WTC11 (cell line): ENCODE results near the gene PTPRN2. TPM values are rescaled to one million over a fixed set of nuclear protein-coding genes. Genes with fewer than 3 reads are reported as not detected.

Source experiments
- ATAC-seq: fragments of 200-7000 bp; cut with Tn5 transposase; 2 replicates; pipeline ENCODE4 v1.10.0; 2021; ENCODE audit warnings: mild to moderate bottlenecking, moderate library complexity
- CTCF ChIA-PET: fragments of 300-600 bp; sonication (Branson Sonifier 250); formaldehyde crosslinking; loops from one replicate; lab custom pipeline; 2021; ENCODE audit warnings: antibody characterized with exemption; lab: Charles Lee
- POLR2A ChIA-PET: fragments of 350-600 bp; sonication (Branson Sonifier 250); formaldehyde crosslinking; loops from one replicate; lab custom pipeline; 2021; ENCODE audit warnings: antibody characterized with exemption; lab: Charles Lee
- DNase-seq: peaks from one replicate; pipeline ENCODE4 v3.0.0; 2021; ENCODE audit warnings: low spot score
- H3K27ac Mint-ChIP-seq: 2 replicates; pipeline ENCODE4 v1.8.0; 2021; ENCODE audit warnings: mixed read lengths
- H3K27me3 Mint-ChIP-seq: 2 replicates; pipeline ENCODE4 v1.8.0; 2021; ENCODE audit warnings: low read depth, mild to moderate bottlenecking, moderate library complexity, mixed read lengths
- H3K36me3 Mint-ChIP-seq: 2 replicates; pipeline ENCODE4 v1.8.0; 2021; ENCODE audit warnings: mixed read lengths
- H3K4me1 Mint-ChIP-seq: 2 replicates; pipeline ENCODE4 v1.8.0; 2022; ENCODE audit warnings: mixed read lengths
- H3K4me3 Mint-ChIP-seq: 2 replicates; pipeline ENCODE4 v1.8.0; 2021; ENCODE audit warnings: mild to moderate bottlenecking, moderate library complexity, mixed read lengths
- H3K9me3 Mint-ChIP-seq: 2 replicates; pipeline ENCODE4 v1.8.0; 2021; ENCODE audit warnings: mixed read lengths
- AFF4 ChIP-seq: sonication (generic); formaldehyde crosslinking; IDR thresholded peaks from 2 replicates; pipeline ENCODE4 v1.8.1; 2023; ENCODE audit warnings: mild to moderate bottlenecking, missing genetic modification reagents, borderline replicate concordance
- FOXJ3 ChIP-seq: sonication (generic); formaldehyde crosslinking; IDR thresholded peaks from 2 replicates; pipeline ENCODE4 v1.9.0; 2021; ENCODE audit warnings: missing genetic modification reagents, mild to moderate bottlenecking, borderline replicate concordance
- GABPB1 ChIP-seq: sonication (generic); formaldehyde crosslinking; IDR thresholded peaks from 2 replicates; pipeline ENCODE4 v1.8.1; 2023; ENCODE audit warnings: mild to moderate bottlenecking, missing genetic modification reagents
- NFE2L1 ChIP-seq: sonication (generic); formaldehyde crosslinking; IDR thresholded peaks from 2 replicates; pipeline ENCODE4 v1.8.1; 2023; ENCODE audit warnings: missing genetic modification reagents
- OVOL2 ChIP-seq: fragments of 250-450 bp; sonication (Bioruptor Pico); IDR thresholded peaks from 2 replicates; pipeline ENCODE4 v1.9.0; 2021; ENCODE audit warnings: mild to moderate bottlenecking, borderline replicate concordance
- PRRX2 ChIP-seq: fragments of 250-450 bp; sonication (Bioruptor Pico); IDR thresholded peaks from 2 replicates; pipeline ENCODE4 v1.8.0; 2021; ENCODE audit warnings: mild to moderate bottlenecking
- SOX15 ChIP-seq: fragments of 250-450 bp; sonication (Bioruptor Pico); IDR thresholded peaks from 2 replicates; pipeline ENCODE4 v1.9.0; 2021; ENCODE audit warnings: mild to moderate bottlenecking
- SP1 ChIP-seq: sonication (generic); formaldehyde crosslinking; conservative IDR thresholded peaks from 2 replicates; pipeline ENCODE4 v1.8.1; 2022; ENCODE audit warnings: missing genetic modification reagents
- ZBTB43 ChIP-seq: sonication (generic); formaldehyde crosslinking; IDR thresholded peaks from 2 replicates; pipeline ENCODE4 v1.8.1; 2023; ENCODE audit warnings: mild to moderate bottlenecking, missing genetic modification reagents
- ZNF121 ChIP-seq: sonication (generic); formaldehyde crosslinking; IDR thresholded peaks from 2 replicates; pipeline ENCODE4 v1.8.0; 2023; ENCODE audit warnings: missing genetic modification reagents
- ZNF138 ChIP-seq: sonication (generic); formaldehyde crosslinking; conservative IDR thresholded peaks from 2 replicates; pipeline ENCODE4 v1.8.1; 2022; ENCODE audit warnings: mild to moderate bottlenecking, moderate library complexity, missing genetic modification reagents
- ZNF396 ChIP-seq: fragments of 250-450 bp; sonication (Bioruptor Pico); IDR thresholded peaks from 2 replicates; pipeline ENCODE4 v1.8.0; 2021; ENCODE audit warnings: mild to moderate bottlenecking, moderate library complexity, borderline replicate concordance
- ZNF423 ChIP-seq: fragments of 250-450 bp; sonication (Bioruptor Pico); IDR thresholded peaks from 2 replicates; pipeline ENCODE4 v2.1.2; 2022; ENCODE audit warnings: mild to moderate bottlenecking, moderate library complexity
- total RNA-seq: library from RNA; stranded (reverse); gene quantifications from 3 replicates; pipeline ENCODE4 v1.2.3, GENCODE V29; 2021
- TF ChIP-seq, protein P1 (sequence below): fragments of 250-450 bp; sonication (Bioruptor Pico); IDR thresholded peaks from 2 replicates; pipeline ENCODE4 v1.9.0; 2021; ENCODE audit warnings: mild to moderate bottlenecking, borderline replicate concordance
- TF ChIP-seq, protein P2 (sequence below): fragments of 250-450 bp; sonication (Bioruptor Pico); IDR thresholded peaks from 2 replicates; pipeline ENCODE4 v1.8.0; 2021; ENCODE audit warnings: mild to moderate bottlenecking

PTPRN2 gene
- total RNA-seq, 1 experiment from 2014 or later: 4.7 TPM

DNA sequence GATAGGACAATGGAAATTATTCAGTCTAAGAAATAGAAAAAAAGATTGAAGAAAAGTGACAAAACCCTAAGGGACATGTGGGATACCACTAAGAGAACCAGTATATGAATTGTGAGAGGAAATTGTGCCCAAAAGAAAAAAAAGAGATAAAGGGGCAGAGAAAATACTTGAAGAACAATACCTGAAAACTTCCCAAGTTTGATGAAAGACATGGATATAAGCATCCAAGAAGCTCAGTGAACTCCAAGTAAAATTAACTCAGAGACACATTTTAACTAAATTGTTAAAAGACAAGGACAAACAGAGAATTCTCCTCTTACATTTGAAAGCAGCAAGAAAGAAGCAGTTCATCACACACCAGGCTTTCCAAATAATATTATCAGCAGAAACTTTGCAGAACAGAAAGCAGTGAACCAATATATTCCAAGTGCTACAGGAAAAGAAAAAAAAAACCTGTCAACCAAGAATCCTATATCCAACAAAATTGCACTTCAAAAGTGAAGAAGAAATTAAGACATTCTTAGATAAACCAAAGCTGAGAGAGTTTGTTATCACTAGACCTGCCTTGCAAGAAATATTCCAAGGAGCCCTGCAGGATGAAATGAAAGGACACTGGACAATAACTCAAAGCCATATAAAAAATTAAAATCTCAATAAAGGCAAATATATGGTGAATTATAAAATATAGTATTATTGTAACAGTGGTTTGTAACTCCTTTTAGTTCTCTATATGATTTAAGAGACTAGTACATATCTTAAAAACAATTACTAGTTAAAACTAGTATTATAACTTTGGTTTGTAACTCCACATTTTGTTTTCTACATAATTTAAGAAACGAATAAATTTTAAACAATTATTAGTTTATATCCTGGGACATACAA, 470.0 kb downstream of the PTPRN2 start:
- H3K9me3 Mint-ChIP-seq: peaks cover 74% of the 10 kb centered on the region
- H3K4me1 Mint-ChIP-seq: no peaks in the 10 kb centered on the region
- ATAC-seq: no peak
- TF ChIP-seq FOXJ3 (CRISPR knock-in tag) (no peak), SOX15 (no peak)
- ChIA-PET POLR2A (no interaction called here), CTCF (no interaction called here)
- no peak for DNase-seq
- no peak overlapping the region for H3K27ac Mint-ChIP-seq
- no peaks in the 10 kb centered on the region; the same call in 1 of the 2 replicates for H3K27me3 Mint-ChIP-seq
- peaks cover 58% of the 10 kb centered on the region for H3K36me3 Mint-ChIP-seq
- H3K4me3 Mint-ChIP-seq: no peak overlapping the region

DNA sequence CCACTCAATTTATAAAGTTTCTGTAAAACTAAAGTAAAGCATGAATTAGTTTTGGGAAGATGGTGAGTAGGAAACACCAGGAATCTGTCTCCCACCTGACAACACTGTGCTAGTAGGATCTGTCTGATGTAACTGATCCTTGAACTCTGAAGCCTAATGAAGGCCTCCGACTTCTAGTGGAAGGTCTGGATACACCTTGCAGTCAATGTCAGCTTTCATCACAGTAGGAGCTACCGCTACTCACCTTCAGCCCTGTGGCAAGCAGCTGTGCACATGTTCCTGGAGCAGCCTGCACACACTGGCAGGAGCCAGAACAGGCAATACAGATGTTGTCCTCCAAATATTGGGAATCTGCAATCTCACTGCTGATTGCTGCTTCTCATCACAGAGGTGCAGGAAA, 471.4 kb downstream of the PTPRN2 start:
- ChIA-PET CTCF (no interaction called here), POLR2A (no interaction called here)
- TF ChIP-seq NFE2L1 (no peak), GABPB1 (CRISPR knock-in tag) (peak; percentile 70), OVOL2 (CRISPR knock-in tag) (no peak)
- TF ChIP-seq, protein P1, sequence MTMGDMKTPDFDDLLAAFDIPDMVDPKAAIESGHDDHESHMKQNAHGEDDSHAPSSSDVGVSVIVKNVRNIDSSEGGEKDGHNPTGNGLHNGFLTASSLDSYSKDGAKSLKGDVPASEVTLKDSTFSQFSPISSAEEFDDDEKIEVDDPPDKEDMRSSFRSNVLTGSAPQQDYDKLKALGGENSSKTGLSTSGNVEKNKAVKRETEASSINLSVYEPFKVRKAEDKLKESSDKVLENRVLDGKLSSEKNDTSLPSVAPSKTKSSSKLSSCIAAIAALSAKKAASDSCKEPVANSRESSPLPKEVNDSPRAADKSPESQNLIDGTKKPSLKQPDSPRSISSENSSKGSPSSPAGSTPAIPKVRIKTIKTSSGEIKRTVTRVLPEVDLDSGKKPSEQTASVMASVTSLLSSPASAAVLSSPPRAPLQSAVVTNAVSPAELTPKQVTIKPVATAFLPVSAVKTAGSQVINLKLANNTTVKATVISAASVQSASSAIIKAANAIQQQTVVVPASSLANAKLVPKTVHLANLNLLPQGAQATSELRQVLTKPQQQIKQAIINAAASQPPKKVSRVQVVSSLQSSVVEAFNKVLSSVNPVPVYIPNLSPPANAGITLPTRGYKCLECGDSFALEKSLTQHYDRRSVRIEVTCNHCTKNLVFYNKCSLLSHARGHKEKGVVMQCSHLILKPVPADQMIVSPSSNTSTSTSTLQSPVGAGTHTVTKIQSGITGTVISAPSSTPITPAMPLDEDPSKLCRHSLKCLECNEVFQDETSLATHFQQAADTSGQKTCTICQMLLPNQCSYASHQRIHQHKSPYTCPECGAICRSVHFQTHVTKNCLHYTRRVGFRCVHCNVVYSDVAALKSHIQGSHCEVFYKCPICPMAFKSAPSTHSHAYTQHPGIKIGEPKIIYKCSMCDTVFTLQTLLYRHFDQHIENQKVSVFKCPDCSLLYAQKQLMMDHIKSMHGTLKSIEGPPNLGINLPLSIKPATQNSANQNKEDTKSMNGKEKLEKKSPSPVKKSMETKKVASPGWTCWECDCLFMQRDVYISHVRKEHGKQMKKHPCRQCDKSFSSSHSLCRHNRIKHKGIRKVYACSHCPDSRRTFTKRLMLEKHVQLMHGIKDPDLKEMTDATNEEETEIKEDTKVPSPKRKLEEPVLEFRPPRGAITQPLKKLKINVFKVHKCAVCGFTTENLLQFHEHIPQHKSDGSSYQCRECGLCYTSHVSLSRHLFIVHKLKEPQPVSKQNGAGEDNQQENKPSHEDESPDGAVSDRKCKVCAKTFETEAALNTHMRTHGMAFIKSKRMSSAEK (CRISPR knock-in tag): no peak
- no peak overlapping the region for H3K27ac Mint-ChIP-seq
- ATAC-seq: no peak
- no peak for DNase-seq
- H3K4me1 Mint-ChIP-seq: no peaks in the 10 kb centered on the region
- H3K9me3 Mint-ChIP-seq: peaks cover 68% of the 10 kb centered on the region
- no peaks in the 10 kb centered on the region; the same call in 1 of the 2 replicates for H3K27me3 Mint-ChIP-seq
- no peak overlapping the region for H3K4me3 Mint-ChIP-seq
- peaks cover 53% of the 10 kb centered on the region for H3K36me3 Mint-ChIP-seq

DNA sequence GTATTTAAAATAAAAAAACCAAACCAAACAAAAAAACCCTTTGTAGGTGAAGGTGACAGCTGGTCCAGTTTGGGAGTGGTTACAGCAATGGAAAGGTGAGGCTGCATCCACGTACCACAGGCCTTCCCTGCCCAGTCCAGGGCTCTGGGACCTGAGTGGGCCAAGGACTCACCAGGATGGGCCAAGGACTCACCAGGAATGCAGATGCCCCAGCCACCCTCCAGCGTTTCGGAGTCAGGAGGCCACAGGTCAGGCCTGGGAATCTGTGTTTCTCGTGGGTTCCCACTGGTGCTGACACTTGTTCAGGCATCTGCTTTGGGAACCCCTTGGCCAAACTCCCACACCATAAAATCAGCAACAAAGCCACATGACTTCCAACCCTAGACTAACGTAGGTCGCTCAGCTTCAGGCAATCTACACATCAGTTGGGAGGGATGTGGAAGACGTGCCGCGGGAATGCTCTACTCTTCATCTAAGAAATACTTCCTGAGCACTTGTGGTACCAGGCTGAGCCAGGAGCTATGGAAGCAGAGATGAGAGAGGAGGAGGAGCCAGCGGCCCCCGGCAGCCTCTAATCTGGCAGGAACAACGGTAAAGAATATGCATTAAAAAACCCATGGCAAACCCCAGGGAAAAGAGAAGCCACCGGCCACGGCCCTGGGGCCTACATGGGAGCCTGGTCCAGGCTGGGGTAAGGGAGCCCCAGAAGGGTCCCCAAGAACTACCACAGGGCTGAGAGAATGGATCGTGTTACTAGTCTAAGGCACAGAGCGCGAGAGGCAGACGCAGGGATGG, 473.4 kb downstream of the PTPRN2 start:
- DNase-seq (no peak), ATAC-seq (no peak)
- Mint-ChIP-seq H3K27me3 (no peaks in the 10 kb centered on the region; the same call in 1 of the 2 replicates), H3K4me3 (no peak overlapping the region), H3K36me3 (peaks cover 63% of the 10 kb centered on the region), H3K4me1 (no peaks in the 10 kb centered on the region)
- TF ChIP-seq ZNF396 (CRISPR knock-in tag): no peak
- no peak for TF ChIP-seq ZBTB43 (CRISPR knock-in tag)
- TF ChIP-seq SP1 (CRISPR knock-in tag): no peak
- TF ChIP-seq, protein P2, sequence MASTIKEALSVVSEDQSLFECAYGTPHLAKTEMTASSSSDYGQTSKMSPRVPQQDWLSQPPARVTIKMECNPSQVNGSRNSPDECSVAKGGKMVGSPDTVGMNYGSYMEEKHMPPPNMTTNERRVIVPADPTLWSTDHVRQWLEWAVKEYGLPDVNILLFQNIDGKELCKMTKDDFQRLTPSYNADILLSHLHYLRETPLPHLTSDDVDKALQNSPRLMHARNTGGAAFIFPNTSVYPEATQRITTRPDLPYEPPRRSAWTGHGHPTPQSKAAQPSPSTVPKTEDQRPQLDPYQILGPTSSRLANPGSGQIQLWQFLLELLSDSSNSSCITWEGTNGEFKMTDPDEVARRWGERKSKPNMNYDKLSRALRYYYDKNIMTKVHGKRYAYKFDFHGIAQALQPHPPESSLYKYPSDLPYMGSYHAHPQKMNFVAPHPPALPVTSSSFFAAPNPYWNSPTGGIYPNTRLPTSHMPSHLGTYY (CRISPR knock-in tag): no peak
- no peak for TF ChIP-seq ZNF121 (CRISPR knock-in tag)
- TF ChIP-seq ZNF138 (CRISPR knock-in tag): no peak
- no peak for TF ChIP-seq ZNF423 (CRISPR knock-in tag)
- no peak for TF ChIP-seq AFF4 (CRISPR knock-in tag)
- no peak for TF ChIP-seq PRRX2 (CRISPR knock-in tag)
- TF ChIP-seq, all 79 proteins: peak for 0
- CTCF ChIA-PET: no interaction called here
- peaks cover 73% of the 10 kb centered on the region for H3K9me3 Mint-ChIP-seq
- POLR2A ChIA-PET: no interaction called here
- H3K27ac Mint-ChIP-seq: no peak overlapping the region
